ENCODE measurements around the gene KANK3.
"Not testable (repeated sequence)": the region's sequence is repeated elsewhere in the genome, so short reads cannot be mapped to it uniquely, and the experiment has no call there.

KANK3 gene

DNA sequence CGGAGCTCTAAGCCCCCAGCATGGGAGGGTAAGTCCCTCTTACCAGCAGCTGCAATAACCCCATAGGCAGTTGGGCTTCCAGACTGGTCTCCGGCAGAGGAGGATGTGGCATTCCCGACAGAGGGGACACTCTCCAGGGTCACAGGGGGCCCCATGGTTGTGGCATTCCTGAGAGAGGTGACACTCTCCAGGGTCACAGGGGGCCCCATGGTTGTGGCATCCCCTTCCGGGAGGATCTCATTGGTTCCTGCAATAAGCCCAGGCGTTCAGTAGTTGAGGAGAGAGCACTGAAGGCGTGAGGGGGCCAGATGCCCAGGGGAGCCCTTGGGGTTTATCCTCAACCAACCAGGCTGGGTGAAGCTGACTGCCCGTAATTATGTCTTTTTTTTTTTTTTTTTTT is 40.3 kb downstream of the KANK3 start:
- 97% methylated on average over 4 to 5 of the region's 7 CpGs for WGBS, 2 experiments (ENCODE audit: insufficient coverage in 2 of 2)
- Histone ChIP-seq H3K4me3 (ENCODE audit: extremely low read depth, insufficient read depth, low read length, poor library complexity, severe bottlenecking) (no peak overlapping the region), H3K4me1 (ENCODE audit: control insufficient read depth, insufficient read depth, low read length, poor library complexity, severe bottlenecking) (peaks cover 4% of the 10 kb centered on the region), H3K9me3 (ENCODE audit: control insufficient read depth, low read length) (no peaks in the 10 kb centered on the region), H3K27ac (ENCODE audit: low read depth, low read length, severe bottlenecking) (no peak overlapping the region), H3K36me3 (ENCODE audit: control insufficient read depth, insufficient read depth, low read length) (peaks cover 15% of the 10 kb centered on the region)

DNA sequence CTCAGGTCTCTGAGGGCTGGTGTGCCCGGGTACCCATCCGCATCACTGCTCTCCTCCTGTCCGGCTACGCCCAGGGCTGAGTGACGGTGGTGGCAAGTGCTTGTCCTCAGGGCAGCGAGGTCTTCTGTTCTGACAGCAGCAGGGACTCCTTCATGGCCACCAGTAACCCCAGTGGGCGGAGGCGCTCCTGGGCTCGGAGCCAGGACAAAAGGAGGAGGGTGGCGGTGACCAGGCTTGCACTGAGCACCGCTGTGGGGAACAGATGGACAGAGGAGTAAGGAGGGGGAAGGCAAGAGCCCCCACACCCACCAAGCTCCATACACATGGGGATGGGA is 40.7 kb downstream of the KANK3 start:
- H3K4me3 ChIP-seq (ENCODE audit: extremely low read depth, insufficient read depth, low read length, poor library complexity, severe bottlenecking) = no peak overlapping the region
- H3K9me3 ChIP-seq (ENCODE audit: control insufficient read depth, low read length) = no peaks in the 10 kb centered on the region
- 95 to 96% methylated on average over 6 to 9 of the region's 11 CpGs for WGBS, 2 experiments (ENCODE audit: insufficient coverage in 2 of 2)
- no peak overlapping the region for H3K27ac ChIP-seq (ENCODE audit: low read depth, low read length, severe bottlenecking)
- peaks cover 15% of the 10 kb centered on the region for H3K36me3 ChIP-seq (ENCODE audit: control insufficient read depth, insufficient read depth, low read length)
- H3K4me1 ChIP-seq (ENCODE audit: control insufficient read depth, insufficient read depth, low read length, poor library complexity, severe bottlenecking) = peaks cover 4% of the 10 kb centered on the region

DNA sequence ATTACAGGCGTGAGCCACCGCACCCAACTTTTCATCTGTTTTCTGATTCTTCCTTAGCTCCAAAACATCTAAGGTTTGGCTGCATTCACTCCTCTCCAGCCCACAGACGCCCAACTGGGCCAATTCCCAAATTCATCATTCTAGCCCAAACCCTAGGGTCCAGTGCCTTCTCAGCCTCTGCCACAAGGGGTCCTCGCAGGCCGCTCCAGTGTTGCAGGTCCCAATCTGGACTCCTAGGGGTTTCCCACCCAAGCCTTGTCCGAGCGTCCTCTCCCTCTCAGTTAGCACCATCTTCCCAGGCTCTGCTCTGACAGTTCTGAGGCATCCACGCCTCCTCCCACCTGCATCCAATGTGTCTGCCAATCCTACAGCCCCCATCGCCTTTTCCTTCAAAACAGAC is 51.7 kb downstream of the KANK3 start:
- H3K4me1 ChIP-seq (ENCODE audit: control insufficient read depth, insufficient read depth, low read length, poor library complexity, severe bottlenecking); H3K4me3 ChIP-seq (ENCODE audit: extremely low read depth, insufficient read depth, low read length, poor library complexity, severe bottlenecking); H3K9me3 ChIP-seq (ENCODE audit: control insufficient read depth, low read length); H3K27ac ChIP-seq (ENCODE audit: low read depth, low read length, severe bottlenecking); H3K36me3 ChIP-seq (ENCODE audit: control insufficient read depth, insufficient read depth, low read length): not testable (repeated sequence)
- WGBS, 2 experiments (ENCODE audit: insufficient coverage in 2 of 2) = no CpG with 5 or more reads among the region's 9 CpGs

DNA sequence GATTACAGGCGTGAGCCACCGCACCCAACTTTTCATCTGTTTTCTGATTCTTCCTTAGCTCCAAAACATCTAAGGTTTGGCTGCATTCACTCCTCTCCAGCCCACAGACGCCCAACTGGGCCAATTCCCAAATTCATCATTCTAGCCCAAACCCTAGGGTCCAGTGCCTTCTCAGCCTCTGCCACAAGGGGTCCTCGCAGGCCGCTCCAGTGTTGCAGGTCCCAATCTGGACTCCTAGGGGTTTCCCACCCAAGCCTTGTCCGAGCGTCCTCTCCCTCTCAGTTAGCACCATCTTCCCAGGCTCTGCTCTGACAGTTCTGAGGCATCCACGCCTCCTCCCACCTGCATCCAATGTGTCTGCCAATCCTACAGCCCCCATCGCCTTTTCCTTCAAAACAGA is 66.6 kb downstream of the KANK3 start:
- not testable (repeated sequence) for H3K27ac ChIP-seq (ENCODE audit: low read depth, low read length, severe bottlenecking); H3K36me3 ChIP-seq (ENCODE audit: control insufficient read depth, insufficient read depth, low read length); H3K9me3 ChIP-seq (ENCODE audit: control insufficient read depth, low read length); H3K4me3 ChIP-seq (ENCODE audit: extremely low read depth, insufficient read depth, low read length, poor library complexity, severe bottlenecking); H3K4me1 ChIP-seq (ENCODE audit: control insufficient read depth, insufficient read depth, low read length, poor library complexity, severe bottlenecking)
- WGBS, 2 experiments (ENCODE audit: insufficient coverage in 2 of 2) = no CpG with 5 or more reads among the region's 9 CpGs

Measured in mesodermal cell (in vitro differentiated cells).